ENCODE results near the gene PYGB. TPM values are rescaled to one million over a fixed set of nuclear protein-coding genes. Genes with fewer than 3 reads are reported as not detected.

Gene PYGB
- total RNA-seq, 2 donors from 2014 or later, result 275 to 329 TPM

DNA sequence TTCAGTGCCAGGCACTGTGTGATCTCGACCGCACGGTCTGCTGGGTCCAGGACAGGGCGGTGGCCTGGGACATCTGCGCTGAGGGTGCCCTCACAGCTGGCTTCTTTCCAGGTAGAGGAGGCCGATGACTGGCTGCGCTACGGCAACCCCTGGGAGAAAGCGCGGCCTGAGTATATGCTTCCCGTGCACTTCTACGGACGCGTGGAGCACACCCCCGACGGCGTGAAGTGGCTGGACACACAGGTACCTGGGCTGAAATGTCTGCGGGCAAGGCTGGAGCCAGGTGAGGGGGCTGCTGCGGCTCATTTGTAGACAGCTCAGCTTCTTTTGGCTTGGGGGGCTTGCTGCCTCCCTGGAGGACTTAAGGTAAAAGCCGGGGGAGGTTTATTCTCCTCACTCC lies 26.6 kb downstream of the PYGB start:
- ATAC-seq (no peak), DNase-seq (peak in 1 of 2 donors; percentile 8)
- intact Hi-C loops (cut with DNase I, micrococcal nuclease), result no loop called here

DNA sequence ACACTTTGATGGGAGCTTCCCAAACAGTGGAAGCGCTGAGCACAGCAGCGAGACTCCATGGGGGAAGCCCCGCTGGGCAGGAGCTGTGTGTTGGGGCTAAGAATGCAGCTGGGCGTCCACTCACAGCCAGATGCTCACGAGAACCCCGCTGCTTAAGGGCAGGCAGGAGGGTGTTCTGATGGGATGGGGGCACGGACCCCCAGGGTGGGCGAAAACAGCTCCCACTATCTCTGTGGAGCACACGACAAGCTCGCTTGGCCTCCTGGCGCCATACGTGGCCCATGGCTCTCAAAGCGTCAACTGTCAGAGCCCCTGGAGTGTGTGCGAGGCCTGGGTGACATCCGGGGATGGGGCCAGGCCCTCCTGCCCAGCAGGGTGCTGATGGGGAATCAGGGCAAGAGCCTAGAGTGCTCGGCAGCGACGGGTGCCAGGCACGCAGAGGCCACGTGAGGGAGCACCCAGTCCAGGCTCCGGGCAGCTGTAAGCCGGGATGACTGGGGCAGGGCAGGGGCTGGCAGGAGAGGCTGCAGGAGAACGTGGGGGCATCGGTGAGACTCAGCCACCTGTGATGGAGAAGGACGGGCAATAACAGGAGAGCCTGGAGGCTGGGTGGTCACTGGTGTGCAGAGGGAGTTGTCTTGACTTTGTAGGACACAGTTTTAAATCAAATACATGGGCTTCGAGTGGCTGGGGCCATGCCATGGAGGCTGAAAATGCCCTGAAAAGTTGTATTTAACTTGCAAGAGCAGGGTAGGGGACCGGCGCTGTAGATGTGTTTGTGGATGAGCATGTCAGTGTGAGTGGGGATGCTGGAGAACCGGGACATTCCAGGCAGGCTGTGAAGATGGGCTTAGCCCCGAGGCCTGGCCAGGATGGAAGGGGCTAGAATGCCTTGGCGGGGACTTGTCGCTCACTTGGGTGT lies 27.3 kb downstream of the PYGB start:
- ATAC-seq (no peak), DNase-seq (peak; percentile 2 to 19)
- intact Hi-C loops (cut with DNase I, micrococcal nuclease), result no loop called here

DNA sequence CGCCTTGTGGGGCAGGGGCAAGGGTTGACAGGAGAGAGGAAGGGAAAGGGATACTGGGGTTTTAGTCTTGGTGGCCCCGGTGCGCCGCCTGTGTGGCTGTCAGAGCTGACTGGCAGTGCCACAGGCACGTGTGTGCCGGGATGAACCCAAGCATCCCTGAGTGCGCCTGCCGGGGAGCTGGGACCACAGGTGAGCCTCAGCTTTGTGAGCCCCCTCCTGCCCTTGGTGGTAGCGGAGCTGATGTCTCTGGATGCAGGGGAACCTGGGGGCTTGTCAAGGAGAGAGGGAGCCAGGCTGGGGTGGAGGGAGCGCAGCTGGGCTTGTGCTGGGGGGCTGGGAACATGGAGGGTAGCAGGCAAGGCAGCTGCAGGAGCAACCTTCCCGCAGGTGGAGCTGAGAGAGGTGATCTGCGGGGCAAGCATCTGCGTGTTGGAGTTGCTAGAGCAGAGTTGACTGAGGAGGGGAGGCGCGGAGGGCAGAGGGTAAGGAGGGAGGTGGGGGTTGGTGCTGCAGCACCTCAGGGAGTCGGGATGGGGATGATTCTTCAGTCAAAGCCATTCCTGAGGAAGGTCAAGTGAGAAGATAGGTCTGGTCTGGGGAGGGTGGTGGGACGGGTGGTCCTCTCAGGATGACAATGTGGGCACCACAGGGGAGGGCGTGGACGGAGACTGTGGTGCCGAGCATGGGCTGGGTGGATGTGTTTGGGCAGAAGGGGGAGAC lies 28.1 kb downstream of the PYGB start:
- ATAC-seq (no peak), DNase-seq (peak in 1 of 2 donors; percentile 21)
- intact Hi-C loops (cut with DNase I, micrococcal nuclease), result no loop called here

DNA sequence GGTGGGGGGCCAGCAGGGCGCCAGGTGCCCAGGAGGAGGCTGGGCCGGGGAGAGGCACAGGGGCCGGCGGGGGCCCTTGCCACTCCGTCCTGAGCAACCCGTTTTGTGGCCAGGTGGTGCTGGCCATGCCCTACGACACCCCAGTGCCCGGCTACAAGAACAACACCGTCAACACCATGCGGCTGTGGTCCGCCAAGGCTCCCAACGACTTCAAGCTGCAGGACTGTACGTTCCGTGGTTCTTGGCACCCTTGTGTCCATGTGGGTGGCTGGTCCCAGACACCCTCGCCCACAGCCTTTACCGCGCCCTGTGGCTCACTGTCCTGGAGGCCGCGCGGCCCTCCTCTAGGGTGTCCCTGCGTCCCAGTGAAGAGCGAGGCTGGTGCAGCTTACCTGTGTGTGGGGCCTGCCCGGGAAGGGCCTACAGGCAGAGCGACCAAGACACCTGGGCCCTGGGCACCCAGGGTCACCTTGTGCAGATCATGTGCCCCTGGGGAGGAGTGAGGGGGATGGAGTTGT lies 28.7 kb downstream of the PYGB start:
- no peak for ATAC-seq
- intact Hi-C loops (cut with DNase I, micrococcal nuclease), result no loop called here
- peak; percentile 4 to 21 for DNase-seq

DNA sequence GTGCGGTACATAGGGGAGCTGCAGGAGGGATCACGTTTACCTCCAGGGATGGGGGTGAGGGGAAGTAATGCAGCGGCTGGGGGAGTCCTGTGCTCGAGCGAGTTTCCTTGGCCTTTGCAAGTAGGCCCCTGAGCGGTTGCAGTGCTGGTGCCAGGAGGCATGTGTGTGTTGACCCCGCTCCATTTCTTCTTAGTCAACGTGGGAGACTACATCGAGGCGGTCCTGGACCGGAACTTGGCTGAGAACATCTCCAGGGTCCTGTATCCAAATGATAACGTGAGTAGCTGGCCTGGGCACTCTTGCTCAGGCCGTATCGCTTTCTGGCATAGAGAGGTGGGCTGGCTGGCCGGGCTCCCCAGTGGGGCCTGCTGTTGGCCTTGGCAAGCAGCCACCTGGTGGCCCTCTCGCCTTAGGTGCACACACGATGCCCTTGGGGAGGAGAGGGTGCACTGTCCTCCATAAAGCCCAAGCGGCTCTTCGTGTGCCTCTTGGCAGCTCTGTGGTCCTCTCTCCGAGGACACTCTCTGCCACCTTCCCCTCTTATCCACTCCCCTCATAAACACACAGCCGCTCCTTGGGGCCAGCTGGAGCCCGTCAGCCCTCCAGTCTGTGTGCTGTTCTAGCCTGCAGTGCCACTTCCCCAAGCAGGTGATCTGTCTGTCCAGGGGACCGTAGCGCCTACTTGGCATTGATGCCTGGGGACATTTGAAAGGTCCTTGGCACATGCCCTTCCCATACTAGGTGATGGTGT lies 29.3 kb downstream of the PYGB start:
- intact Hi-C loops (cut with DNase I, micrococcal nuclease), result no loop called here
- ATAC-seq, result no peak
- peak; percentile 2 to 18 for DNase-seq

DNA sequence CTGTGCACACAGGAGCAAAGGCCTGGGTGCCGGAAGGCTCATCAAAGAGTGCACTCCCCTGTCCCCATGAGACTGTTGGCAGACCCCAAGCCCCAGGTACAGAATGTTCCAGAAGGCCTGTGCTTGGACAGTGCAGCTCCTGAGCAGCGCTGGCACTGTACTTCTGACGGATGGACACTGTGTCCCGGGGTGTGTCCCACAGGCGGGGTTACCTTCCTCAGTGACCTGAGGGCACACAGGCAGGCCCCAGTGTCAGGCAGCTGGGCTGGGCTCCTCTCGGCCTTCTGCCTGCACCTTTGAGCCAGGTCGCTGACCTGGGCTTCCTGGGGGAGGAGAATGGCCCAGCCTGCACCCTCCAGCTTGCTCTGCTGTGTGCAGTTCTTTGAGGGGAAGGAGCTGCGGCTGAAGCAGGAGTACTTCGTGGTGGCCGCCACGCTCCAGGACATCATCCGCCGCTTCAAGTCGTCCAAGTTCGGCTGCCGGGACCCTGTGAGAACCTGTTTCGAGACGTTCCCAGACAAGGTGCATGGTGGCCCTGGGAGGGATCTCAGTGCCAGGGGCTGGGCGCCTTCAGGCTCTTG lies 30.1 kb downstream of the PYGB start:
- ATAC-seq, result peak; percentile 56
- intact Hi-C loops (cut with DNase I, micrococcal nuclease), result no loop called here
- peak; percentile 9 to 57 for DNase-seq

DNA sequence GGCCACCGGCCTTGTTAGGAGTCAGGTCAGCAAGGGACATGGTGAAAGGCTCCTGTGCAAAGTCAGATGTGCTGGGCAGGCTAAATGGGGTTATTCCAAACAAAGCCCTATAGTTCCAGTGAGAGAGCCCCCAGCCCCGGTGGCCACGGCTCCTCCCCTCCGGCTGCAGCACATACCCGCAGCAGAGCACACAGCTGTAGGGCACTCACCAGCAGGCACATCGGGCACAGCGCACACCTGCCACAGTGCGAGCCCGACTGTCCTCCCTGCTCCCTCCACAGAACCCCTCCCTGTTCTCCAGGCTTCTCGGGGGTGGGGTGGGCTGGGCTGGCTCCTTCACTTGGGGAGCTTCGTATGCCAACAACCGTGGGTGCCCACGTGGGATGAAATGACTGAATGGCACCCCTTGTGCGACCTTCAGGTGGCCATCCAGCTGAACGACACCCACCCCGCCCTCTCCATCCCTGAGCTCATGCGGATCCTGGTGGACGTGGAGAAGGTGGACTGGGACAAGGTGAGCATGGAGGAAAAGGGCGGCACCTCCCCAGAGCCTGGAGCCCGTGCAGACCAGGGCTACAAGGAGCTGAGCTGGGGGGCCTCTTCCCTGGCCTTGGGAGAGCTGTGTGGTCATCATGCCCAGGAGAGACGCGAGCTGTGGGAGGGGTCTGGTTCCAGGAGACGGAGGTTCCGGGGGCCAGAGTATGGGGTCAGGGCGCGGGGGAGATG lies 30.9 kb downstream of the PYGB start:
- ATAC-seq (no peak), DNase-seq (peak; percentile 4 to 26)
- intact Hi-C loops (cut with DNase I, micrococcal nuclease), result no loop called here

DNA sequence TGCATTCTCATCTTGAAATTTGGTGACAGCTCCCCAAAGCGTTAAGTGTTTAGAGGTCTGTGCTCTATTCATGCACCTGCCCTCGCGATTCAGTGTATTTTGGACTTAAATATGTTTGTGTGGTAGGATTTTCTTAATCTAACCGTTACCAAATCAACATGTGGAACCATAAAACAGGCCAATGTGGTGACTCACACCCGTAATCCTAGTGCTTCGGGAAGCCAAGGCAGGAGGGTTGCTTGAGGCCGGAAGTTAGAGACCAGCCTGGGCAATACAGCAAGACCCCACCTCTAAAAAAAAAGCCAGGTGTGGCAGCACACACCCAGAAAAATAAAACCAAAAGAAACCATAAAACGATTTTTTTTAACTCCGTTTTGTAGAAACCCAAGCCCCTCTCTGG lies 31.5 kb downstream of the PYGB start:
- DNase-seq, result peak; percentile 4 to 26
- ATAC-seq, result peak; percentile 32
- intact Hi-C loops (cut with DNase I, micrococcal nuclease), result no loop called here

DNA sequence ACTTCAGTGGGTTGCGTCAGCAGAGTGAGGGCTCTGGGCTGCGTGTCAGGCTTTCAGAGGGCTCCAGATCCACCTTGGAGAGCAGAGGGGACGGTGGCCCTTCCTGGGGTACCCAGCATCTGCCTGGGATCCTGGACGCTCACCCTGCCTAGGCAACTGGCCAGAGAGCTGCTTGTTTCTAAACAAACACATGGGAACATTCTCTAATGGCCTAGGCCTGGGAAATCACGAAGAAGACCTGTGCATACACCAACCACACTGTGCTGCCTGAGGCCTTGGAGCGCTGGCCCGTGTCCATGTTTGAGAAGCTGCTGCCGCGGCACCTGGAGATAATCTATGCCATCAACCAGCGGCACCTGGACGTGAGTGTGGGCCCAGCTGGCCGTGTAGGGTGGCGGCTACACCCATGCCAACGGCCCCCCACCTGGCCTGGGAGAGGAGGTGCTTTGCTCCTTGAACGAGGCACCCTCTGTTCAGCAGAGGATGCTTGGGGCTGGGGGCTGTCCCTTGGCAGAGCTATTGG lies 32.2 kb downstream of the PYGB start:
- ATAC-seq (no peak), DNase-seq (peak; percentile 21 to 49)
- intact Hi-C loops (cut with DNase I, micrococcal nuclease), result no loop called here

DNA sequence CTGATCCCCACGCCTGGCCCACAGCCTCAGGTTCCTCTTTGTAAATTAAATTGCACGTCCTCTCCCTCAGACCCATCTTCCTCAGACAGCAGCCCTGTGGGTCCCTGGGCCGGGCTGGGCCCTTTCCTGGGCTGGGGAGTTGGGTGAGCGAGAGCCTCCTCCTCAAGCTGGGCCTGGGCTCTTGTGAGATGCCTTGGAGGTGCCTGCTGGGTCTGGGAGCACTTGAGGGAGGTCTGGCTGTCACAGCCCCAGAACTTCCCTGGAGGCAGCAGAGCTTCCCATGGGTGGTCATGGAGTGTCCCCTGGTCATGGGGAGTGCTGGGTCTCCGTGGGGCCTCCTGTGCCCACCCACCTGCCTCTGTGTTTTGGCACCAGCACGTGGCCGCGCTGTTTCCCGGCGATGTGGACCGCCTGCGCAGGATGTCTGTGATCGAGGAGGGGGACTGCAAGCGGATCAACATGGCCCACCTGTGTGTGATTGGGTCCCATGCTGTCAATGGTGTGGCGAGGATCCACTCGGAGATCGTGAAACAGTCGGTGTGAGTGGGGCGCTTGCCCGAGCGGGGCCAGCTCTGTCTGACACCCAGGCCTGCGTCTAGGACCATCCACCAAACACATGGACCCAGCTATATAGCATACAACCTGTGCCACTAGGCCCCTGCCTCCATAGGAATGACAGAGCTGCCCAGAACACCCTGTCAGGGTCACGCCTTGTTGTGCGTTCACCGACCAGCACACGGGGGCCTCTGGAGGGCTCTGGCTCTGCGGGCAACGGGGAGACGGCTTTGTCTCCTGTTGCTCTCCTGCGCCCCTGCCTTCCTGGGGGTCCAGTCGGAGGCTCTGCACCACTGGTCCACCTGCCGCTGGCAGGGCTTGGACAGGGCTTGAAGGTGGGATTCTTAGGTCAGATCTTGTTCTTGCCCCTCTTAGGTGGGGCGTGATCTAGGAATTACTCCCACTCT lies 33.0 kb downstream of the PYGB start:
- ATAC-seq, result no peak
- peak; percentile 3 to 22 for DNase-seq
- intact Hi-C loops (cut with DNase I, micrococcal nuclease), result no loop called here

DNA sequence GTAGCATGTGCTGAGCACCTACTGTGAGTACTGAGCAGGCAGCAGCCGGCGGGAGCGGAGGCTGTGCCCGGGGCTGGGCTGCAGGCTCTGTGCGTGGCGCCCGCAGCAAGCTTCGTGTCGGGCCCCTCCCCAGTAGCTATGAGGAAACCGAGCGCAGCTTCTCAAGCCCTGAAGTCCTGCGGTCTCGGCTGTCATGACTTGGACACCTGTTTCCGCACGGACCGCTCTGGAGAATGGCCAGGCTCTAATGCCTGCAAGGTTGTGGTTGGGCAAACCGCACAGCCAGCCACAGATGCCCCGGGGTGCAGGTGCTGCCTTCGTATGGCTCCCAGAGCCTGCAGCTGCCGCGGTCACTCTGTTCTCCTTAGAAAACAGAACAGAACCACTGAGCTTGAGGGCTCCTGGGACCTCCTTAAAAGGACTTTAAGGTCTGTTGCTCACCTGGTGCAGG lies 33.7 kb downstream of the PYGB start:
- ATAC-seq (no peak), DNase-seq (peak; percentile 45 to 54)
- intact Hi-C loops (cut with DNase I, micrococcal nuclease), result no loop called here

DNA sequence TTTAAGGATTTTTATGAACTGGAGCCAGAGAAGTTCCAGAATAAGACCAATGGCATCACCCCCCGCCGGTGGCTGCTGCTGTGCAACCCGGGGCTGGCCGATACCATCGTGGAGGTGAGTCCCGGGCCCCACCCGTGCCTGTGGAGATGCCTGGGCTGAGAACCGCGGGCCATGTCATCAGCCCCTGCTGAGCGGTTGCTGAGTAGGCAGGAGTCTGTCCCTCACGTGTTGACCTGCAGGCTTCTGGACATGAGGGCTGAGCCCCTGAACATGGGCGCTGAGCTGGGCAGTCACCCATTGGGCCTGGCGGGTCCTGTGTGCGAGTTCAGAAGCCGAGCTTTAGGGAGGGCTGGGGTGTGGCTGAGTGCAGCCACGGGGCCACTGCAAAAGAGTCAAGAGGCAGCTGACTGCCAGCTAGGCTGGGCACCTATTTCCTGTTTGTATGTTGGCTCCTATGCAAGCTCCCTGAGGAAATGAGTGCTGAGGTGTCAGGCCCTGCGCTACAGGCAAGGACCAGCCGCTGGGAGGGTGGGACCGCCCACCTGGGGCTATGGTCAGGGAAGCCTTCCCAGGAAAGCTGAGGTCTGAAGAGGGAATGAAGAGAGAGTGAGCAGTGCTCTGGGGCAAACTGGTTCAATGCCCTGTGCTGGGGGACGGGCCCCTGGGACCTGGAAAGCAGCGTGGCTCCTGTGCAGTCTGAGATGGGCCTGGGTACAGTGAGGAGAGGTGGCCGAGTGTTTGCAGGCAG lies 34.3 kb downstream of the PYGB start:
- intact Hi-C loops (cut with DNase I, micrococcal nuclease), result no loop called here
- peak; percentile 15 to 23 for DNase-seq

DNA sequence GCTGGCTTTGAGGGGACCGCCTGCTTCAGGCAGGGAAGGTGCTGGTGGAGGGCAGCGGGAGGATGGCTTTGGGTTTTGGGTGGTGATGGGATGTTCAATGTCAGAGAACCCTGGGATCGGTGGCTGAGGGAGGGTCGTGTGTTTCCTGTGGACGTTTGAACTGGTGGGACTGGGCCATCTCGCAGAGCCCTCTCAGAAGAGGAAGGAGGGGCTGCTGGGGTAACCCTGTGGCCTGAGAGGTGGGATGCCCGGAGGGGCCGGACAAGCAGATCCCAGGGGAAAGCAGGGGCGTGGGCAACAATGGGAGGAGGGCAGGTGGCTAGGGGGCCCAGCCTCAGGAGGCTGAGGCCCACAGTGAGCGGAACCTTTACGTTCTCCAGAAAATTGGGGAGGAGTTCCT lies 34.9 kb downstream of the PYGB start:
- intact Hi-C loops (cut with DNase I, micrococcal nuclease), result no loop called here
- peak; percentile 4 to 20 for DNase-seq

More for the DNA sequence above, 34.3 kb downstream of the PYGB start:
- no peak for ATAC-seq

DNA sequence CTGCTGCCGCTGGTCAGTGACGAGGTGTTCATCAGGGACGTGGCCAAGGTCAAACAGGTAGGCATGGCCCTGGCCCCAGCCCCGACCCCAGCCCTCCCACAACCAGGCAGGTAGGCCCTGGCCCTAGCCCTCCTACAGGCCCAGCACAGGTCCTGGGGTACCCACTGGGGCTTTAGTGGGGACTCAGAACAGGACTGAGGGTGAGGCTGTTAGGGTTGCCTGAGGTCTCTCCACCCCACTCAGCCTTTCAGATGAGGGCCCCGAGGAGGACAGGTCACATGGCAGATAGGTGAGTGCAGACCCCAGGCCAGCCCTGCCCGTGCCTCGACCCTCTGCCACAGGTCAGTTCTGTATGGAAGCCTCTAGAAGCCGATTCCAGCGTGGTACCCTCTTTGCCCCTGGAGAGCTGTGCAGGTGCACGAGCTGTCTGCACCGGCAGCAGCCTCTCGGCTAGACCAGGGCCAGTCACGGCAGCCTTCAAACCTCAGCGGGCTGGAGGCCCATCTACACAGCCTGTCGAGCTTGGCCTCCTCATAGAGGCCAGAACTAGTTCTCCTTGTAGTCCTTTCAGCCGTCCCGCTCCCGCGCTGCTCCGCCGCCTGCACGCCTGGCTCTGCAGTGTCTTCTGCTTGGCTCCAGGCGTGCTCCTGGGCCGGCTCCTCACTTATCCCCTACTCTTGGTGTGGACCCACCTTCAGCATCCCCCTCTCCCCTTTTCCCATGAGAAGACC lies 35.5 kb downstream of the PYGB start:
- DNase-seq (peak; percentile 6 to 24), ATAC-seq (no peak)
- intact Hi-C loops (cut with DNase I, micrococcal nuclease), result no loop called here

More for the DNA sequence above, 34.9 kb downstream of the PYGB start:
- no peak for ATAC-seq

DNA sequence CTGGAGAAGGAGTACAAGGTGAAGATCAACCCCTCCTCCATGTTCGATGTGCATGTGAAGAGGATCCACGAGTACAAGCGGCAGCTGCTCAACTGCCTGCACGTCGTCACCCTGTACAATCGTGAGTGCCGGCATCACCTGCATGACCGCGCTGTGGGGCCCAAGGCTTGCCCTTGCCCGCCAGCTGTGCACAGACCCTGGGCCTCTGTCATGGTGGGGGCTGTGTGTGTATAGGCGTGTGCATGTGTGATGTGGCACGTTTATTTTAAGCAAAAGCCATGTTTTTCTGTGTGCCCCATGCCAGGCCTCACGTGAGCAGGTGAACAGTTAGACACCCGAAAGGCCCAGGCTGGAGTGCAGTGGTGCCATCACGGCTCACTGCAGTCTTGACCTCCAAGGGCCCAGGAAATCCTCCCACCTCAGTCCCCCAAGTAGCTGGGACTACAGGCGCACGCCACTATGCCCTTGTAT lies 36.3 kb downstream of the PYGB start:
- intact Hi-C loops (cut with DNase I, micrococcal nuclease), result no loop called here
- DNase-seq (peak in 1 of 2 donors; percentile 17), ATAC-seq (no peak)
